MM.1S (cell line): ENCODE measurements around the gene CLEC3B.
"Not testable (repeated sequence)": the region's sequence is repeated elsewhere in the genome, so short reads cannot be mapped to it uniquely, and the experiment has no call there.

Experiments used
- DNase-seq: peaks from one replicate; pipeline ENCODE4 v3.0.0-alpha.2; 2015
- H2AFZ ChIP-seq: fragments of 300-600 bp; sonication (generic); 2 replicates; pipeline ENCODE4 v1.6.0; 2016; ENCODE audit warnings: antibody characterized with exemption, low read length
- H3F3A ChIP-seq: fragments of 300-600 bp; sonication (generic); 2 replicates; pipeline ENCODE4 v1.6.1; 2016; ENCODE audit warnings: mild to moderate bottlenecking, antibody characterized with exemption, low read length, moderate library complexity, mixed read lengths; ENCODE audit not compliant: insufficient read depth
- H3K27ac ChIP-seq: fragments of 300-600 bp; sonication (generic); 2 replicates; pipeline ENCODE4 v1.5.1; 2016; ENCODE audit warnings: mild to moderate bottlenecking, low read length
- H3K27me3 ChIP-seq: fragments of 300-600 bp; sonication (generic); replicated peaks from 2 replicates; pipeline ENCODE4 v1.6.0; 2016; ENCODE audit warnings: low read length; ENCODE audit not compliant: insufficient read depth
- H3K36me3 ChIP-seq: fragments of 300-600 bp; sonication (generic); replicated peaks from 2 replicates; pipeline ENCODE4 v1.6.1; 2016; ENCODE audit warnings: mild to moderate bottlenecking, low read length, mixed read lengths; ENCODE audit not compliant: insufficient read depth
- H3K4me1 ChIP-seq: fragments of 300-600 bp; sonication (generic); 2 replicates; pipeline ENCODE4 v1.6.1; 2016; ENCODE audit warnings: low read length, mixed read lengths
- H3K4me2 ChIP-seq: fragments of 300-600 bp; sonication (generic); 2 replicates; pipeline ENCODE4 v1.6.0; 2016; ENCODE audit warnings: low read depth, low read length
- H3K4me3 ChIP-seq: fragments of 300-600 bp; sonication (generic); 2 replicates; pipeline ENCODE4 v1.5.1; 2016; ENCODE audit warnings: low read length, mixed read lengths
- H3K79me2 ChIP-seq: fragments of 300-600 bp; sonication (generic); 2 replicates; pipeline ENCODE4 v1.6.1; 2016; ENCODE audit warnings: mixed run types, low read length, mixed read lengths
- H3K9ac ChIP-seq: fragments of 300-600 bp; sonication (generic); 2 replicates; pipeline ENCODE4 v1.6.1; 2016; ENCODE audit warnings: low read length, mixed read lengths
- H3K9me2 ChIP-seq: fragments of 300-600 bp; sonication (generic); replicated peaks from 2 replicates; pipeline ENCODE4 v1.6.1; 2016; ENCODE audit warnings: mild to moderate bottlenecking, low read length, mixed read lengths; ENCODE audit not compliant: insufficient read depth
- H3K9me3 ChIP-seq: fragments of 300-600 bp; sonication (generic); replicated peaks from 2 replicates; pipeline ENCODE4 v1.6.1; 2016; ENCODE audit warnings: mild to moderate bottlenecking, low read length, mixed read lengths; ENCODE audit not compliant: insufficient read depth
- H4K20me1 ChIP-seq: fragments of 300-600 bp; sonication (generic); 2 replicates; pipeline ENCODE4 v1.6.1; 2016; ENCODE audit warnings: mild to moderate bottlenecking, low read length, moderate library complexity, mixed read lengths; ENCODE audit not compliant: insufficient read depth
- CTCF ChIP-seq: fragments of 300-600 bp; sonication (generic); IDR thresholded peaks from 2 replicates; pipeline ENCODE4 v1.5.1; 2016; ENCODE audit warnings: antibody characterized with exemption, low read length, mixed read lengths
- EZH2 ChIP-seq: fragments of 300-600 bp; sonication (generic); optimal IDR thresholded peaks from 2 replicates; pipeline ENCODE3; 2017; ENCODE audit warnings: low read depth, mild to moderate bottlenecking, antibody characterized with exemption, low read length, mixed read lengths
- EZH2phosphoT487 ChIP-seq: fragments of 300-600 bp; sonication (generic); IDR thresholded peaks from 2 replicates; pipeline ENCODE4 v1.6.1; 2018; ENCODE audit warnings: antibody characterized with exemption, low read length

The CLEC3B gene

GRCh38 chr3:45049807-45050206 lies 23.7 kb downstream of the CLEC3B start:
- Histone ChIP-seq H3K4me3 (no peak overlapping the region), H3F3A (no peaks in the 10 kb centered on the region), H3K27ac (no peak overlapping the region), H3K9me2 (no peaks in the 10 kb centered on the region), H3K36me3 (no peaks in the 10 kb centered on the region), H3K9ac (no peak overlapping the region), H3K27me3 (no peaks in the 10 kb centered on the region), H2AFZ (no peak overlapping the region), H3K4me2 (no peak overlapping the region), H3K4me1 (no peaks in the 10 kb centered on the region), H3K79me2 (no peaks in the 10 kb centered on the region), H4K20me1 (no peaks in the 10 kb centered on the region), H3K9me3 (no peaks in the 10 kb centered on the region)
- TF ChIP-seq EZH2 (no peak), CTCF (no peak), EZH2phosphoT487 (no peak)
- no peak for DNase-seq

GRCh38 chr3:45051685-45052084 lies 25.6 kb downstream of the CLEC3B start:
- Histone ChIP-seq H3K9me3 (no peaks in the 10 kb centered on the region), H3K79me2 (no peaks in the 10 kb centered on the region), H3K4me2 (no peak overlapping the region), H3F3A (no peaks in the 10 kb centered on the region), H3K4me1 (no peaks in the 10 kb centered on the region), H3K9me2 (no peaks in the 10 kb centered on the region), H3K27ac (no peak overlapping the region), H3K4me3 (no peak overlapping the region), H3K27me3 (no peaks in the 10 kb centered on the region), H3K36me3 (no peaks in the 10 kb centered on the region), H3K9ac (no peak overlapping the region), H2AFZ (no peak overlapping the region), H4K20me1 (no peaks in the 10 kb centered on the region)
- TF ChIP-seq CTCF (no peak), EZH2 (no peak), EZH2phosphoT487 (no peak)
- no peak for DNase-seq

- H4K20me1 ChIP-seq, H3K9me3 ChIP-seq, H3F3A ChIP-seq, H3K4me3 ChIP-seq, H3K79me2 ChIP-seq, H3K4me1 ChIP-seq, H3K27ac ChIP-seq, H3K27me3 ChIP-seq, H3K9ac ChIP-seq, H3K9me2 ChIP-seq, H3K36me3 ChIP-seq, DNase-seq, H2AFZ ChIP-seq, H3K4me2 ChIP-seq: not testable (repeated sequence)
Observed at GRCh38 chr3:45053805-45054195, 27.7 kb downstream of the CLEC3B start.

GRCh38 chr3:45054196-45054857 lies 28.2 kb downstream of the CLEC3B start:
- no peak overlapping the region for H3K4me2 ChIP-seq
- H3K27ac ChIP-seq: no peak overlapping the region
- no peaks in the 10 kb centered on the region for H3K4me1 ChIP-seq
- no peak for DNase-seq
- H3K4me3 ChIP-seq: no peak overlapping the region
- H3K9ac ChIP-seq: no peak overlapping the region
- TF ChIP-seq EZH2 (no peak), CTCF (no peak), EZH2phosphoT487 (no peak)
- no peaks in the 10 kb centered on the region for H3K36me3 ChIP-seq
- H2AFZ ChIP-seq: no peak overlapping the region
- H3F3A ChIP-seq: no peaks in the 10 kb centered on the region
- no peaks in the 10 kb centered on the region for H4K20me1 ChIP-seq
- H3K9me2 ChIP-seq: no peaks in the 10 kb centered on the region
- H3K79me2 ChIP-seq: no peaks in the 10 kb centered on the region
- H3K27me3 ChIP-seq: no peaks in the 10 kb centered on the region
- no peaks in the 10 kb centered on the region for H3K9me3 ChIP-seq
